ENCODE data around the gene FAM120B. TPM values are rescaled to one million over a fixed set of nuclear protein-coding genes. Genes with fewer than 3 reads are reported as not detected.

The FAM120B gene
- total RNA-seq, 6 experiments from 2014 or later = 33.3 to 36.6 (median 35.4) TPM

- H3K36me3 Mint-ChIP-seq (ENCODE audit: low read depth) = peaks cover 17% of the 10 kb centered on the region
- TF ChIP-seq CTCF (IDR thresholded peaks at IDR 0.05) = no peak
- H3K27ac Mint-ChIP-seq = 0 out of 2 replicates have a peak overlapping the region, but pooled peaks have one; percentile 33
- H3K9me3 Mint-ChIP-seq = no peaks in the 10 kb centered on the region
- no peaks in the 10 kb centered on the region; the same call in 1 of the 2 replicates for H3K27me3 Mint-ChIP-seq (ENCODE audit: insufficient read depth)
- peaks cover 6% of the 10 kb centered on the region for H3K4me1 Mint-ChIP-seq (ENCODE audit: low read depth)
- no peak for DNase-seq
- no peak overlapping the region for H3K4me3 Mint-ChIP-seq
Observed at GRCh38 chr6:170381562-170381961, 75.0 kb downstream of the FAM120B start.

GRCh38 chr6:170383466-170384035, 77.0 kb downstream of the FAM120B start:
- H3K9me3 Mint-ChIP-seq = no peaks in the 10 kb centered on the region
- H3K4me3 Mint-ChIP-seq = no peak overlapping the region
- DNase-seq = no peak
- H3K27me3 Mint-ChIP-seq (ENCODE audit: insufficient read depth) = no peaks in the 10 kb centered on the region; the same call in 1 of the 2 replicates
- 0 out of 2 replicates have a peak, but pooled peaks cover 15% of the 10 kb centered on the region for H3K36me3 Mint-ChIP-seq (ENCODE audit: low read depth)
- no peak for TF ChIP-seq CTCF (IDR thresholded peaks at IDR 0.05)
- H3K27ac Mint-ChIP-seq = no peak overlapping the region; the same call in 1 of the 2 replicates
- peaks cover 25% of the 10 kb centered on the region for H3K4me1 Mint-ChIP-seq (ENCODE audit: low read depth)

DNA sequence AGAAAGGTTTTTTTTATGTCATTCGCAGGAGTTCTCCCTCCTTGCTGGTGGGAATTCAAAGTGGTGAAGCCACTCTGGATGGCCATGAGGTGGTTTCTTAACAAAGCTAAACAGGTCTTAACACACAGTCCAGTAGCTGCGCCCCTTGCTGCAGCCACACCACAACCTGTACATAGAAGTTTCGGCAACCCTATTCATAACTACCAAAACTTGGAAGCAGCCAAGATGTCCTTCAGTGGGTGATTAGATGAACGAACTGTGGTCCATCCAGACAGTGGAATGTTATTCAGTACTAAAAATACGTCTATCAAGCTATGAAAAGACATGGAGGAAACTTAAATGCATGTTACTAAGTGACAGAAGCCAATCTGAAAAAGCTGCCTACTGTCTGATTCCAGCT, 78.9 kb downstream of the FAM120B start:
- H3K36me3 Mint-ChIP-seq (ENCODE audit: low read depth) = peaks cover 28% of the 10 kb centered on the region
- peaks cover 43% of the 10 kb centered on the region for H3K4me1 Mint-ChIP-seq (ENCODE audit: low read depth)

GRCh38 chr6:170388113-170388512, 81.6 kb downstream of the FAM120B start:
- no peaks in the 10 kb centered on the region for H3K9me3 Mint-ChIP-seq
- peak; percentile 83 for DNase-seq
- H3K27ac Mint-ChIP-seq = peak overlapping the region; percentile 92
- peaks cover 43% of the 10 kb centered on the region for H3K4me1 Mint-ChIP-seq (ENCODE audit: low read depth)
- H3K36me3 Mint-ChIP-seq (ENCODE audit: low read depth) = peaks cover 41% of the 10 kb centered on the region
- no peaks in the 10 kb centered on the region; the same call in 1 of the 2 replicates for H3K27me3 Mint-ChIP-seq (ENCODE audit: insufficient read depth)
- H3K4me3 Mint-ChIP-seq = peak overlapping the region; percentile 32
- no peak for TF ChIP-seq CTCF (IDR thresholded peaks at IDR 0.05)

More for the DNA sequence above, 78.9 kb downstream of the FAM120B start:
- no peak for TF ChIP-seq CTCF (IDR thresholded peaks at IDR 0.05)
- Mint-ChIP-seq H3K9me3 (no peaks in the 10 kb centered on the region), H3K27me3 (ENCODE audit: insufficient read depth) (no peaks in the 10 kb centered on the region; the same call in 1 of the 2 replicates), H3K27ac (no peak overlapping the region), H3K4me3 (no peak overlapping the region)
- no peak for DNase-seq

GRCh38 chr6:170393033-170393432, 86.5 kb downstream of the FAM120B start:
- Mint-ChIP-seq H3K27me3 (ENCODE audit: insufficient read depth) (no peaks in the 10 kb centered on the region), H3K27ac (no peak overlapping the region), H3K9me3 (no peaks in the 10 kb centered on the region), H3K36me3 (ENCODE audit: low read depth) (peaks cover 69% of the 10 kb centered on the region), H3K4me1 (ENCODE audit: low read depth) (peaks cover 23% of the 10 kb centered on the region), H3K4me3 (no peak overlapping the region)
- peak; percentile 15; the same call in 1 of the 2 replicates for TF ChIP-seq CTCF (IDR thresholded peaks at IDR 0.05)
- no peak for DNase-seq
